Activated CD4-positive, alpha-beta memory T cell treated with anti-CD3 and anti-CD28 coated beads for 36 hours (primary cell): ENCODE results near the gene INCA1. TPM values are rescaled to one million over a fixed set of nuclear protein-coding genes. Genes with fewer than 3 reads are reported as not detected.
A peak's percentile ranks its signal among the peaks of the same experiment; 100 is the strongest.

Experiments used
- CTCF ChIA-PET: fragments of 350-600 bp; sonication (Branson Sonifier 250); formaldehyde crosslinking; loops from one replicate; lab custom pipeline; 2021; ENCODE audit warnings: antibody characterized with exemption, inconsistent platforms; lab: Charles Lee
- POLR2A ChIA-PET: fragments of 350-600 bp; sonication (Branson Sonifier 250); formaldehyde crosslinking; loops from one replicate; lab custom pipeline; 2021; ENCODE audit warnings: antibody characterized with exemption; lab: Charles Lee
- DNase-seq: peaks from one replicate; pipeline ENCODE4 v3.0.0-alpha.2; 2020
- H3K27ac Mint-ChIP-seq: one replicate; pipeline ENCODE4 v1.8.0; 2021; ENCODE audit warnings: mixed read lengths
- H3K27me3 Mint-ChIP-seq: one replicate; pipeline ENCODE4 v1.8.0; 2021; ENCODE audit warnings: mixed read lengths
- H3K36me3 Mint-ChIP-seq: one replicate; pipeline ENCODE4 v1.8.0; 2021; ENCODE audit warnings: mixed read lengths
- H3K4me1 Mint-ChIP-seq: one replicate; pipeline ENCODE4 v1.8.0; 2021; ENCODE audit warnings: low read depth, mixed read lengths
- H3K4me3 Mint-ChIP-seq: one replicate; pipeline ENCODE4 v1.8.0; 2021; ENCODE audit warnings: mild to moderate bottlenecking, mixed read lengths
- H3K9me3 Mint-ChIP-seq: one replicate; pipeline ENCODE4 v1.8.0; 2021; ENCODE audit warnings: mixed read lengths
- intact Hi-C: fragments of 100-400 bp; cut with micrococcal nuclease; formaldehyde crosslinking; loops from one replicate; pipeline ENCODE4 v1.15.1; 2023
- total RNA-seq, 2 experiments: library from RNA; stranded (reverse); gene quantifications; one replicate each; pipeline ENCODE4 v1.2.3, GENCODE V29; 2021

The INCA1 gene
- total RNA-seq, 2 experiments from 2014 or later, result 0.40 TPM; not detected in 1

GRCh38 chr17:4948166-4948930 lies 49.0 kb downstream of the INCA1 start, which contains the start of gene PFN1:
PFN1 (minus strand) TSS chr17:4948530; CDS start chr17:4948394, 136 bp downstream.
- Mint-ChIP-seq H3K27me3 (no peaks in the 10 kb centered on the region), H3K9me3 (no peaks in the 10 kb centered on the region), H3K4me3 (peak within 1 kb of the TSS; percentile 90), H3K36me3 (peaks cover 38% of the 10 kb centered on the region), H3K27ac (peak within 1 kb of the TSS; percentile 95), H3K4me1 (peaks cover 44% of the 10 kb centered on the region)
- ChIA-PET CTCF (interaction anchor here (1.1 kb wide), 1 partner anchor 17 kb away, joined by 3 read pairs; no protein-coding TSS in a partner anchor), POLR2A (interaction anchor here (0.6 to 21.0 kb wide), 7 partner anchors 9 to 49 kb away, joined by 3 to 346 read pairs (median 10); partner anchors contain the start of genes C17orf107, CAMTA2, INCA1 and KIF1C)
- intact Hi-C loops, result loop anchor here (1.0 to 10.0 kb wide), 6 partner anchors 8 to 804 kb away; partner anchors contain the start of genes CYB5D2, DERL2, MED11 and MIS12
- peak; percentile 95 for DNase-seq

- H3K36me3 Mint-ChIP-seq, result peaks cover 45% of the 10 kb centered on the region
- DNase-seq, result peak; percentile 87
- no peaks in the 10 kb centered on the region for H3K27me3 Mint-ChIP-seq
- peaks cover 52% of the 10 kb centered on the region for H3K4me1 Mint-ChIP-seq
- peak overlapping the region; percentile 90 for H3K4me3 Mint-ChIP-seq
- intact Hi-C loops, result loop anchor here (1.0 to 10.0 kb wide), 6 partner anchors 7 to 803 kb away; partner anchors contain the start of genes CYB5D2, DERL2, MED11 and MIS12
- no peaks in the 10 kb centered on the region for H3K9me3 Mint-ChIP-seq
- CTCF ChIA-PET, result interaction anchor here (2.3 kb wide), 1 partner anchor 19 kb away, joined by 10 read pairs; the partner anchor contains the start of gene SPAG7
- POLR2A ChIA-PET, result interaction anchor here (1.1 to 21.0 kb wide), 5 partner anchors 8 to 50 kb away, joined by 5 to 346 read pairs (median 13); partner anchors contain the start of genes C17orf107, CAMTA2, INCA1 and KIF1C
- H3K27ac Mint-ChIP-seq, result peak overlapping the region; percentile 95
Measured at GRCh38 chr17:4947411-4948165, 49.7 kb downstream of the INCA1 start.

DNA sequence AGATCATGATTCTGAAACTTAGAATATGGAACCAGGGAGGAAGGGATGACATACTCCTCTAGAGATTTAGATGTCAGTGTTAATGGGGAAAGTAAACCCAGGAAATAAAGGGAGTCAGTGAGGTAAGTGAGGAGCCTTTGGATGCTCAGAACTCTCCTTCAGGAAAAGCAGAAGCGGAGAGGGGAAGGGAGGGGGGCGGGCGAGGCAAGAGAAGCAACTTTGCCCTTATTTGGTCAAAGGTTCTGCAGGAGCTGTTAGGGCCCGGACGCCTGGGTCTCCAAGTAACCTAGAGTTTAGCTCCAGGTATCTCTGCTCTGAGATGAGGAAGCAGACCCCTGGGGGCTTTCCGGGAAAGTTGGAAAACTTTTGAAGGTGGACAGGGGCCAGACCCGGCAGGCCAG lies 50.3 kb downstream of the INCA1 start:
- H3K27ac Mint-ChIP-seq, result peak overlapping the region; percentile 95
- H3K9me3 Mint-ChIP-seq, result no peaks in the 10 kb centered on the region
- POLR2A ChIA-PET, result interaction anchor here (1.8 to 21.0 kb wide), 4 partner anchors 8 to 47 kb away, joined by 10 to 346 read pairs (median 38); partner anchors contain the start of genes C17orf107, CAMTA2, RNF167 and SLC25A11
- intact Hi-C loops, result loop anchor here (5.0 to 10.0 kb wide), 4 partner anchors 215 to 802 kb away; partner anchors contain the start of genes CYB5D2, DERL2, MED11 and MIS12
- H3K4me3 Mint-ChIP-seq, result peak overlapping the region; percentile 90
- peaks cover 57% of the 10 kb centered on the region for H3K4me1 Mint-ChIP-seq
- peaks cover 51% of the 10 kb centered on the region for H3K36me3 Mint-ChIP-seq
- CTCF ChIA-PET, result interaction anchor here (2.3 kb wide), 1 partner anchor 20 kb away, joined by 10 read pairs; the partner anchor contains the start of gene SPAG7
- no peak for DNase-seq
- no peaks in the 10 kb centered on the region for H3K27me3 Mint-ChIP-seq

GRCh38 chr17:4946312-4946976 lies 50.9 kb downstream of the INCA1 start:
- intact Hi-C loops, result loop anchor here (5.0 to 10.0 kb wide), 4 partner anchors 214 to 802 kb away; partner anchors contain the start of genes CYB5D2, DERL2, MED11 and MIS12
- peak overlapping the region; percentile 95 for H3K27ac Mint-ChIP-seq
- H3K9me3 Mint-ChIP-seq, result no peaks in the 10 kb centered on the region
- CTCF ChIA-PET, result interaction anchor here (2.3 kb wide), 1 partner anchor 20 kb away, joined by 10 read pairs; the partner anchor contains the start of gene SPAG7
- peak overlapping the region; percentile 90 for H3K4me3 Mint-ChIP-seq
- POLR2A ChIA-PET, result interaction anchor here (1.3 to 21.0 kb wide), 4 partner anchors 13 to 46 kb away, joined by 3 to 346 read pairs (median 8); partner anchors contain the start of genes C17orf107 and SPAG7
- peaks cover 57% of the 10 kb centered on the region for H3K36me3 Mint-ChIP-seq
- no peaks in the 10 kb centered on the region for H3K27me3 Mint-ChIP-seq
- DNase-seq, result no peak
- peaks cover 58% of the 10 kb centered on the region for H3K4me1 Mint-ChIP-seq

GRCh38 chr17:4945944-4946280 lies 51.4 kb downstream of the INCA1 start:
- peak overlapping the region; percentile 95 for H3K27ac Mint-ChIP-seq
- no peak for DNase-seq
- H3K27me3 Mint-ChIP-seq, result no peaks in the 10 kb centered on the region
- no peaks in the 10 kb centered on the region for H3K9me3 Mint-ChIP-seq
- H3K4me1 Mint-ChIP-seq, result peaks cover 56% of the 10 kb centered on the region
- intact Hi-C loops, result loop anchor here (5.0 to 10.0 kb wide), 4 partner anchors 214 to 801 kb away; partner anchors contain the start of genes CYB5D2, DERL2, MED11 and MIS12
- H3K36me3 Mint-ChIP-seq, result peaks cover 62% of the 10 kb centered on the region
- ChIA-PET CTCF (interaction anchor here (2.3 kb wide), 1 partner anchor 21 kb away, joined by 10 read pairs; the partner anchor contains the start of gene SPAG7), POLR2A (interaction anchor here (1.2 to 21.0 kb wide), 5 partner anchors 13 to 46 kb away, joined by 3 to 346 read pairs (median 4); partner anchors contain the start of genes C17orf107 and SPAG7)
- H3K4me3 Mint-ChIP-seq, result peak overlapping the region; percentile 90

GRCh38 chr17:4945176-4945943 lies 52.0 kb downstream of the INCA1 start:
- Mint-ChIP-seq H3K27me3 (no peaks in the 10 kb centered on the region), H3K4me3 (peak overlapping the region; percentile 90), H3K36me3 (peaks cover 66% of the 10 kb centered on the region), H3K9me3 (no peaks in the 10 kb centered on the region), H3K4me1 (peaks cover 52% of the 10 kb centered on the region), H3K27ac (peak overlapping the region; percentile 95)
- CTCF ChIA-PET, result interaction anchor here (2.3 kb wide), 1 partner anchor 21 kb away, joined by 10 read pairs; the partner anchor contains the start of gene SPAG7
- intact Hi-C loops, result loop anchor here (5.0 to 10.0 kb wide), 4 partner anchors 213 to 801 kb away; partner anchors contain the start of genes CYB5D2, DERL2, MED11 and MIS12
- POLR2A ChIA-PET, result interaction anchor here (1.1 to 21.0 kb wide), 7 partner anchors 8 to 45 kb away, joined by 3 to 346 read pairs (median 4); partner anchors contain the start of genes C17orf107 and SPAG7
- peak; percentile 94 for DNase-seq

DNA sequence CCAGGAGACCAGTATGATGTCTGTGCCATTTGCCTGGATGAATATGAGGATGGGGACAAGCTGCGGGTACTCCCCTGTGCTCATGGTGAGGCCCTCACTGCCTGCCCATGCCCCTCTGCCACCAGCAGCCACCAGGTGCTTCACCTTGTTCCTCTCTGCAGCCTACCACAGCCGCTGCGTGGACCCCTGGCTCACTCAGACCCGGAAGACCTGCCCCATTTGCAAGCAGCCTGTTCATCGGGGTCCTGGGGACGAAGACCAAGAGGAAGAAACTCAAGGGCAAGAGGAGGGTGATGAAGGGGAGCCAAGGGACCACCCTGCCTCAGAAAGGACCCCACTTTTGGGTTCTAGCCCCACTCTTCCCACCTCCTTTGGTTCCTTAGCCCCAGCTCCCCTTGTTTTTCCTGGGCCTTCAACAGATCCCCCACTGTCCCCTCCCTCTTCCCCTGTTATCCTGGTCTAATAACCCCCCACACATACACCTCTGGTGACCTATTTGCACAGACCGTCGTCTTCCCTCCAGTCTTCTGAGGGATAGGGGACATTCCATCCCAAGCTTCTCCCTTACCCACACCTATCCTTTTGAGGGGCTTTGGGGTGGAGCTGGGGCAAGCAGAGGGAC lies 52.7 kb downstream of the INCA1 start:
- Mint-ChIP-seq H3K4me3 (peak overlapping the region; percentile 90), H3K9me3 (no peaks in the 10 kb centered on the region), H3K27me3 (peaks cover 1% of the 10 kb centered on the region), H3K4me1 (peaks cover 52% of the 10 kb centered on the region), H3K36me3 (peaks cover 71% of the 10 kb centered on the region), H3K27ac (peak overlapping the region; percentile 95)
- ChIA-PET POLR2A (interaction anchor here (1.1 to 21.0 kb wide), 5 partner anchors 9 to 45 kb away, joined by 3 to 346 read pairs (median 3); partner anchors contain the start of gene SPAG7), CTCF (no interaction called here)
- DNase-seq, result peak; percentile 51
- intact Hi-C loops, result loop anchor here (5.0 to 10.0 kb wide), 5 partner anchors 43 to 800 kb away; partner anchors contain the start of genes CAMTA2, CYB5D2, DERL2 and MED11

DNA sequence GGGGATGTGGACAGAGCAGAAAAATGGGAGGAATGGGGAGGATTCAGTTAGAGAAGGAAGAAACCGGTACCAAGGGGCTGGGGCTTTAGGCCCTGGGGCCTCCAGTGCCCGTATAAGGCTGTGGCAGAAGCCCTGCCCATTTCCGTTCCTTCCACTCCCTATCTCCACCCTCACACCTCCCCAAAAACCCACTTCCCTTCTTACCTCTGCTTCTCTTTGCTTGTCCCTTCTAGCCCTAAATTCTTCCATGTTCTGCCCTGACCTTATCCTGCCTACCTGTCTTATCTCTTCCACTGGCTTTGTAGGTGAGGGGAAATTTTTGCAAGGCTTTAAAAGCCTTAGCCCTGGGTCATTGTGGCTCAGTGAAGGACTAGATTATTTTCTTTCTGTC lies 53.2 kb downstream of the INCA1 start:
- Mint-ChIP-seq H3K9me3 (no peaks in the 10 kb centered on the region), H3K27me3 (peaks cover 1% of the 10 kb centered on the region), H3K4me1 (peaks cover 53% of the 10 kb centered on the region), H3K4me3 (peak overlapping the region; percentile 90), H3K36me3 (peaks cover 73% of the 10 kb centered on the region), H3K27ac (peak overlapping the region; percentile 95)
- POLR2A ChIA-PET, result interaction anchor here (1.1 to 21.0 kb wide), 3 partner anchors 9 to 44 kb away, joined by 3 to 346 read pairs (median 4); partner anchors contain the start of gene SPAG7
- CTCF ChIA-PET, result no interaction called here
- intact Hi-C loops, result loop anchor here (5.0 to 10.0 kb wide), 2 partner anchors 43 to 799 kb away; partner anchors contain the start of genes CAMTA2, CYB5D2 and ZZEF1
- DNase-seq, result peak; percentile 72

GRCh38 chr17:4942760-4943508 lies 54.4 kb downstream of the INCA1 start:
- peaks cover 63% of the 10 kb centered on the region for H3K4me1 Mint-ChIP-seq

More at GRCh38 chr17:4942760-4943508, 54.4 kb downstream of the INCA1 start:
- peak overlapping the region; percentile 90 for H3K4me3 Mint-ChIP-seq
- peak overlapping the region; percentile 95 for H3K27ac Mint-ChIP-seq
- H3K27me3 Mint-ChIP-seq, result peaks cover 1% of the 10 kb centered on the region
- no peak for DNase-seq
- intact Hi-C loops, result loop anchor here (5.0 to 10.0 kb wide), 2 partner anchors 44 to 798 kb away; partner anchors contain the start of genes CAMTA2, CYB5D2 and ZZEF1
- POLR2A ChIA-PET, result interaction anchor here (21.0 kb wide), 1 partner anchor 23 kb away, joined by 346 read pairs; the partner anchor contains the start of gene SPAG7
- H3K9me3 Mint-ChIP-seq, result no peaks in the 10 kb centered on the region
- peaks cover 83% of the 10 kb centered on the region for H3K36me3 Mint-ChIP-seq
- CTCF ChIA-PET, result no interaction called here
